ENCODE results near the gene SYNE4. TPM values are rescaled to one million over a fixed set of nuclear protein-coding genes. Genes with fewer than 3 reads are reported as not detected.
A peak's percentile ranks its signal among the peaks of the same experiment; 100 is the strongest.

The SYNE4 gene
- total and polyA plus RNA-seq, 2 of the 13 experiments (the other 11 are each of a cell fraction or from before 2014, with no cell fraction given): 13.7 to 23.0 TPM

DNA sequence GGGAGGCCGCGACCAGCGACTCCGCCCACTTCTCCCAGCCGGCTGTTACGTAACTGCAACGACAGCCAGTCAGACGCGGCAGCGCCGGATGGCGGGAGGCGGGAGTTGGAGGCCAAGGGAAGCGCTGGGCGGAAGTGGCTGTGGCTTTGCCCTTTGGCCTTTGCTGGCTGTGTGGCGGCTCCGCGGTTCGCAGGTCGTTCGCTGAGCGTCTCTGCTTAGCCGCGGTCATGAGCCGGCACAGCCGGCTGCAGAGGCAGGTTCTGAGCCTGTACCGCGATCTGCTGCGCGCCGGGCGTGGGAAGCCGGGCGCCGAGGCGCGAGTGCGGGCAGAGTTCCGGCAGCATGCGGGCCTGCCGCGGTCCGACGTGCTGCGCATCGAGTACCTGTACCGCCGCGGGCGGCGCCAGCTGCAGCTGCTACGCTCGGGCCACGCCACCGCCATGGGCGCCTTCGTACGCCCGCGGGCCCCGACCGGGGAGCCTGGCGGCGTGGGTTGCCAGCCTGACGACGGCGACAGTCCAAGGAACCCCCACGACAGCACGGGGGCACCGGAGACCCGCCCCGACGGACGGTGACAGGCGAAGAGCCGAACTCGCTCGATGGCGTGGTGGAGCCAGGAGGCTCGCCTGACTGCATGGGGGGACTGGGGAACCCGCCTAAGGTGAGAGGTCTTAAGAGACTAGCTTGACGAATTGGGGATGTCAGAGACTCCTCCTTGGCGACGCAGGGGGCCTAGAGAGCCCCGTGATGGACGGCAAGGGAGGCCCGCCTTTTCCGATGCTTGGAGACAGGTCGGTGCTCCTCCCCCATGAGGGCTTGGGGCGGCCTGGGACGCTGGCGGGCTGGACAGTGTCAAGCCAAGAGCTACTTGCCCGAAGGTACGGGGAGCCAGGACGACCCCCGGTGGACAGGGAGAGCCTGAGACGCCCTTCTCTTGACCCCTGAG lies 13.3 kb downstream of the SYNE4 start, which contains the start of gene SDHAF1 (continued):
- TF ChIP-seq, protein P1, sequence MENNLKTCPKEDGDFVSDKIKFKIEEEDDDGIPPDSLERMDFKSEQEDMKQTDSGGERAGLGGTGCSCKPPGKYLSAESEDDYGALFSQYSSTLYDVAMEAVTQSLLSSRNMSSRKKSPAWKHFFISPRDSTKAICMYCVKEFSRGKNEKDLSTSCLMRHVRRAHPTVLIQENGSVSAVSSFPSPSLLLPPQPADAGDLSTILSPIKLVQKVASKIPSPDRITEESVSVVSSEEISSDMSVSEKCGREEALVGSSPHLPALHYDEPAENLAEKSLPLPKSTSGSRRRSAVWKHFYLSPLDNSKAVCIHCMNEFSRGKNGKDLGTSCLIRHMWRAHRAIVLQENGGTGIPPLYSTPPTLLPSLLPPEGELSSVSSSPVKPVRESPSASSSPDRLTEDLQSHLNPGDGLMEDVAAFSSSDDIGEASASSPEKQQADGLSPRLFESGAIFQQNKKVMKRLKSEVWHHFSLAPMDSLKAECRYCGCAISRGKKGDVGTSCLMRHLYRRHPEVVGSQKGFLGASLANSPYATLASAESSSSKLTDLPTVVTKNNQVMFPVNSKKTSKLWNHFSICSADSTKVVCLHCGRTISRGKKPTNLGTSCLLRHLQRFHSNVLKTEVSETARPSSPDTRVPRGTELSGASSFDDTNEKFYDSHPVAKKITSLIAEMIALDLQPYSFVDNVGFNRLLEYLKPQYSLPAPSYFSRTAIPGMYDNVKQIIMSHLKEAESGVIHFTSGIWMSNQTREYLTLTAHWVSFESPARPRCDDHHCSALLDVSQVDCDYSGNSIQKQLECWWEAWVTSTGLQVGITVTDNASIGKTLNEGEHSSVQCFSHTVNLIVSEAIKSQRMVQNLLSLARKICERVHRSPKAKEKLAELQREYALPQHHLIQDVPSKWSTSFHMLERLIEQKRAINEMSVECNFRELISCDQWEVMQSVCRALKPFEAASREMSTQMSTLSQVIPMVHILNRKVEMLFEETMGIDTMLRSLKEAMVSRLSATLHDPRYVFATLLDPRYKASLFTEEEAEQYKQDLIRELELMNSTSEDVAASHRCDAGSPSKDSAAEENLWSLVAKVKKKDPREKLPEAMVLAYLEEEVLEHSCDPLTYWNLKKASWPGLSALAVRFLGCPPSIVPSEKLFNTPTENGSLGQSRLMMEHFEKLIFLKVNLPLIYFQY (CRISPR knock-in tag; IDR thresholded peaks at IDR 0.05; ENCODE audit: borderline replicate concordance): 0 out of 2 replicates have a peak, but pooled peaks have one; percentile 25
- TF ChIP-seq ZNF883 (CRISPR knock-in tag; IDR thresholded peaks at IDR 0.05; ENCODE audit: not compliant biosample characterization) (no peak), ZNF569 (CRISPR knock-in tag; IDR thresholded peaks at IDR 0.05; ENCODE audit: borderline replicate concordance) (no peak), ZNF660 (CRISPR knock-in tag; IDR thresholded peaks at IDR 0.05; ENCODE audit: borderline replicate concordance, low read depth) (no peak), U2AF1 (optimal IDR thresholded peaks at IDR 0.05; ENCODE audit: low read depth, low read length) (peak; percentile 82), NCOA1 (CRISPR knock-in tag; IDR thresholded peaks at IDR 0.05) (no peak; the same call in 1 of the 2 replicates), FOXA3 (CRISPR knock-in tag; IDR thresholded peaks at IDR 0.05) (peak; percentile 57; the same call in 1 of the 2 replicates), SAP130 (CRISPR knock-in tag; IDR thresholded peaks at IDR 0.05; ENCODE audit: low read depth) (peak; percentile 97), MAFK (conservative IDR thresholded peaks at IDR 0.05 in 1 of 2, IDR thresholded peaks at IDR 0.05 in 1 of 2; ENCODE audit: low read length in 2 of 2) (no peak), ZNF335 (CRISPR knock-in tag; IDR thresholded peaks at IDR 0.05) (no peak), PHB2 (IDR thresholded peaks at IDR 0.05; ENCODE audit: partially characterized antibody) (no peak), ZNF101 (CRISPR knock-in tag; IDR thresholded peaks at IDR 0.05; ENCODE audit: borderline replicate concordance, low read depth) (no peak)
- TF ChIP-seq, protein P2, sequence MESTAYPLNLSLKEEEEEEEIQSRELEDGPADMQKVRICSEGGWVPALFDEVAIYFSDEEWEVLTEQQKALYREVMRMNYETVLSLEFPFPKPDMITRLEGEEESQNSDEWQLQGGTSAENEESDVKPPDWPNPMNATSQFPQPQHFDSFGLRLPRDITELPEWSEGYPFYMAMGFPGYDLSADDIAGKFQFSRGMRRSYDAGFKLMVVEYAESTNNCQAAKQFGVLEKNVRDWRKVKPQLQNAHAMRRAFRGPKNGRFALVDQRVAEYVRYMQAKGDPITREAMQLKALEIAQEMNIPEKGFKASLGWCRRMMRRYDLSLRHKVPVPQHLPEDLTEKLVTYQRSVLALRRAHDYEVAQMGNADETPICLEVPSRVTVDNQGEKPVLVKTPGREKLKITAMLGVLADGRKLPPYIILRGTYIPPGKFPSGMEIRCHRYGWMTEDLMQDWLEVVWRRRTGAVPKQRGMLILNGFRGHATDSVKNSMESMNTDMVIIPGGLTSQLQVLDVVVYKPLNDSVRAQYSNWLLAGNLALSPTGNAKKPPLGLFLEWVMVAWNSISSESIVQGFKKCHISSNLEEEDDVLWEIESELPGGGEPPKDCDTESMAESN (CRISPR knock-in tag; conservative IDR thresholded peaks at IDR 0.05): peak; percentile 71
- TF ChIP-seq, protein P3, sequence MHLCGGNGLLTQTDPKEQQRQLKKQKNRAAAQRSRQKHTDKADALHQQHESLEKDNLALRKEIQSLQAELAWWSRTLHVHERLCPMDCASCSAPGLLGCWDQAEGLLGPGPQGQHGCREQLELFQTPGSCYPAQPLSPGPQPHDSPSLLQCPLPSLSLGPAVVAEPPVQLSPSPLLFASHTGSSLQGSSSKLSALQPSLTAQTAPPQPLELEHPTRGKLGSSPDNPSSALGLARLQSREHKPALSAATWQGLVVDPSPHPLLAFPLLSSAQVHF (CRISPR knock-in tag; IDR thresholded peaks at IDR 0.05): peak; percentile 79; the same call in 1 of the 2 replicates
- TF ChIP-seq, protein P4, sequence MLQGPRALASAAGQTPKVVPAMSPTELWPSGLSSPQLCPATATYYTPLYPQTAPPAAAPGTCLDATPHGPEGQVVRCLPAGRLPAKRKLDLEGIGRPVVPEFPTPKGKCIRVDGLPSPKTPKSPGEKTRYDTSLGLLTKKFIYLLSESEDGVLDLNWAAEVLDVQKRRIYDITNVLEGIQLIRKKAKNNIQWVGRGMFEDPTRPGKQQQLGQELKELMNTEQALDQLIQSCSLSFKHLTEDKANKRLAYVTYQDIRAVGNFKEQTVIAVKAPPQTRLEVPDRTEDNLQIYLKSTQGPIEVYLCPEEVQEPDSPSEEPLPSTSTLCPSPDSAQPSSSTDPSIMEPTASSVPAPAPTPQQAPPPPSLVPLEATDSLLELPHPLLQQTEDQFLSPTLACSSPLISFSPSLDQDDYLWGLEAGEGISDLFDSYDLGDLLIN (CRISPR knock-in tag; IDR thresholded peaks at IDR 0.05; ENCODE audit: borderline replicate concordance): no peak
- TF ChIP-seq, protein P5, sequence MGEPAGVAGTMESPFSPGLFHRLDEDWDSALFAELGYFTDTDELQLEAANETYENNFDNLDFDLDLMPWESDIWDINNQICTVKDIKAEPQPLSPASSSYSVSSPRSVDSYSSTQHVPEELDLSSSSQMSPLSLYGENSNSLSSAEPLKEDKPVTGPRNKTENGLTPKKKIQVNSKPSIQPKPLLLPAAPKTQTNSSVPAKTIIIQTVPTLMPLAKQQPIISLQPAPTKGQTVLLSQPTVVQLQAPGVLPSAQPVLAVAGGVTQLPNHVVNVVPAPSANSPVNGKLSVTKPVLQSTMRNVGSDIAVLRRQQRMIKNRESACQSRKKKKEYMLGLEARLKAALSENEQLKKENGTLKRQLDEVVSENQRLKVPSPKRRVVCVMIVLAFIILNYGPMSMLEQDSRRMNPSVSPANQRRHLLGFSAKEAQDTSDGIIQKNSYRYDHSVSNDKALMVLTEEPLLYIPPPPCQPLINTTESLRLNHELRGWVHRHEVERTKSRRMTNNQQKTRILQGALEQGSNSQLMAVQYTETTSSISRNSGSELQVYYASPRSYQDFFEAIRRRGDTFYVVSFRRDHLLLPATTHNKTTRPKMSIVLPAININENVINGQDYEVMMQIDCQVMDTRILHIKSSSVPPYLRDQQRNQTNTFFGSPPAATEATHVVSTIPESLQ (CRISPR knock-in tag; conservative IDR thresholded peaks at IDR 0.05): no peak
- TF ChIP-seq, protein P6, sequence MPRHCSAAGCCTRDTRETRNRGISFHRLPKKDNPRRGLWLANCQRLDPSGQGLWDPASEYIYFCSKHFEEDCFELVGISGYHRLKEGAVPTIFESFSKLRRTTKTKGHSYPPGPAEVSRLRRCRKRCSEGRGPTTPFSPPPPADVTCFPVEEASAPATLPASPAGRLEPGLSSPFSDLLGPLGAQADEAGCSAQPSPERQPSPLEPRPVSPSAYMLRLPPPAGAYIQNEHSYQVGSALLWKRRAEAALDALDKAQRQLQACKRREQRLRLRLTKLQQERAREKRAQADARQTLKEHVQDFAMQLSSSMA (CRISPR knock-in tag; IDR thresholded peaks at IDR 0.05): peak; percentile 87; the same call in 1 of the 2 replicates

All from HepG2 (cell line).